CD4-positive, alpha-beta T cell treated with Interleukin-10 for 1 hour (primary cell): Measurements from ENCODE around the gene RUFY4.
"Not testable (repeated sequence)": the region's sequence is repeated elsewhere in the genome, so short reads cannot be mapped to it uniquely, and the experiment has no call there.

Source experiments
- DNase-seq: peaks from one replicate; pipeline ENCODE4 v3.0.0-alpha.2; 2020

Gene RUFY4

DNA sequence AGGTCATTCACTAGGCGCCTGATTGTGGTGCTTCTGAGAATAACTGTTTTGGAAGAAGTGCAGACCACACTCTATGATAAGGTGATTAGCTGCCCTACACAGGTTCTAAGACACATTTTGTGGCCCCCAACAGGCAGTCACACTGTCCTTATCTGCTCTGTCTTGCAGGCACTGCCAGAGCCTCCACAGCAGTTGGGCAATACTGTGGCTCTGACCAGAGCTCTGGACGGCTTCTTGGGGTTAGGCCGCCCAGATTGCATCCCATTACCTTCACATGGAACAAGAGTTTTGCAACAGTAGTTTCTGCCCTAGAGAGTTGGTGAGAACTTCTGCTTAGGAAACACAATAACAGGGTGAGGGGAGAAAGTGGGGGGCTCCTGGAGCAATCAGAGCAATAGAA, 22.7 kb downstream of the RUFY4 start:
- DNase-seq: no peak

DNA sequence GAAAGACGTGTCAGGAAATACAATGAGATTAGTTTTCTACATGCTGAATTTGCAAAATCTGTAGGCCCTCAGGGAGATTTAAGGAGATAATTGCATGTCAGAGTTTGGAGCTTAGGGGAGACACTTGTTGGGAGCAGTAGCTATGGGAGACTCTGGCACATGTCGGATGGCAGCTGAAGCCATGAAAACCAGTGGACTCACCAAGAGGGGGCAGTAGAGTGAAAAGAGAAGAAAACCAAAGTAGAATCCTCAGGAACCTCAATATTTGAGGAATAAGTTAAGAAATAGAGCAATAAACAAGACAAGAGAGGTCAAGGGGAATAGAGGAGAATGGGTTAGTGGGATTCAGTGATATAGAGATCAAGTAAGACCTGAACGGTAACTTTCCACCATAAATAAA, 24.8 kb downstream of the RUFY4 start:
- DNase-seq: no peak

DNA sequence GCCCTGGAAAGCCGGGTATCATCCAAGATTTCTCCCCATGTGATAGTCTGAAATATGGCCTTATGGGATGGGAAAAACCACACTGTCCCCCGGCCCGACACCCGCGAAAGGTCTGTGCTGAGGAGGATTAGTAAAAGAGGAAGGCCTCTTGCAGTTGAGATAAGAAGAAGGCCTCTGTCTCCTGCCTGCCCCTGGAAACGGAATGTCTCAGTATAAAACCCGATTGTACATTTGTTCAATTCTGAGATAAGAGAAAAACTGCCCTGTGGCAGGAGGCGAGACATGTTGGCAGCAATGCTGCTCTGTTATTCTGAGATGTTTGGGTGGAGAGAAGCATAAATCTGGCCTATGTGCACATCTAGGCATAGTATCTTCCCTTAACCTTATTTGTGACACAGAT, 26.8 kb downstream of the RUFY4 start:
- no peak for DNase-seq

DNA sequence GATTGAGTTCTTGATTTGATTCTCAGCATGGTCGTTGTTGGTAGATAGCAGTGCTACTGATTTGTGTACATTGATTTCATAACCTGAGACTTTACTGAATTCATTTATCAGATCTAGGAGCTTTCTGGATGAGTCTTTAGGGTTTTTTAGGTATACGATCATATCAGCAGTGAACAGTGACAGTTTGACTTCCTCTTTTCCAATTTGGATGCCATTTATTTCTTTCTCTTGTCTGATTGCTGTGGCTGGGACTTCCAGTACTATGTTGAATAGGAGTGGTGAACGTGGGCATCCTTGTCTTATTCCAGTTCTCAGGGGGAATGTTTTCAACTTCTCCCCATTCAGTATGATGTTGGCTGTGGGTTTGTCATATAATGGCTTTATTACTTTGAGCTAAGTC, 28.9 kb downstream of the RUFY4 start:
- no peak for DNase-seq

DNA sequence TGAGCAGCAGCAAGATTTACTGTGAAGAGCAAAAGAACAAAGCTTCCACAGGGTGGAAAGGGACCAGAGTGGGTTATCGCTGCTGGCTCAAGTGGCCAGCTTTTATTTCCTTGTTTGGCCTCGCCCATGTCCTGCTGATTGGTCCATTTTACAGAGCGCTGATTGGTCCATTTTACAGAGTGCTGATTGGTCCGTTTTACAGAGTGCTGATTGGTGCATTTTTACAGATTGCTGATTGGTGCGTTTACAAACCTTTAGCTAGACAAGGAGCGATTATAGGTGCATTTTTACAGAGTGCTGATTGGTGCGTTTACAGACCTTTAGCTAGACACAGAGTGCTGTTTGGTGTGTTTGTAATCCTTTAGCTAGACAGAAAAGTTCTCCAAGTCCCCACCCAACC, 39.8 kb downstream of the RUFY4 start:
- DNase-seq: not testable (repeated sequence)

DNA sequence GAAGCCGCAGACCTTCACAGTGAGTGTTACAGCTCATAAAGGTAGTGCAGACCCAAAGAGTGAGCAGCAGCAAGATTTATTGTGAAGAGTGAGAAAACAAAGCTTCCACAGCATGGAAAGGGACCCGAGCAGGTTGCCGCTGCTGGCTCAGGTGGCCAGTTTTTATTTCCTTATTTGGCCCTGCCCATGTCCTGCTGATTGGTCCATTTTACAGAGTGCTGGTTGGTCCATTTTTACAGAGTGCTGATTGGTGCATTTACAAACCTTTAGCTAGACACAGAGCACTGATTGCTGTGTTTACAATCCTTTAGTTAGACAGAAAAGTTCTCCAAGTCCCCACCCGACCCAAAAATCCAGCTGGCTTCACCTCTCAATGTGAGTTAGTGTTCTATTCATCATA, 52.7 kb downstream of the RUFY4 start:
- not testable (repeated sequence) for DNase-seq

DNA sequence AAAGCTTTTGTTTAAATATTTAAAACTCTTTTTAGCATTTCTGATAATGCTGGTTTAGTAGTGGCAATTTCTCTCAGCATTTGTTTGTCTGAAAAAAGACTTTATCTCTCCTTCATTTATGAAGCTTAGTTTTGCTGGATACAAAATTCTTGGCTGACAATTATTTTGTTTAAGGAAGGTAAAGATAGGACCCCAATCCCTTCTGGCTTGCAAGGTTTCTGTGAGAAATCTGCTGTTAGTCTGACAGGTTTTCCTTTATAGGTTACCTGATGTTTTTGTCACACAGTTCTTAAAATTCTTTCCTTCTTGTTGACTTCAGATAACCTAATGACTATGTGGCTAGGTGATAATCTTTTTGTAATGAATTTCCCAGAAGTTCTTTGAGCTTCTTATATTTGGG, 53.2 kb downstream of the RUFY4 start:
- not testable (repeated sequence) for DNase-seq

DNA sequence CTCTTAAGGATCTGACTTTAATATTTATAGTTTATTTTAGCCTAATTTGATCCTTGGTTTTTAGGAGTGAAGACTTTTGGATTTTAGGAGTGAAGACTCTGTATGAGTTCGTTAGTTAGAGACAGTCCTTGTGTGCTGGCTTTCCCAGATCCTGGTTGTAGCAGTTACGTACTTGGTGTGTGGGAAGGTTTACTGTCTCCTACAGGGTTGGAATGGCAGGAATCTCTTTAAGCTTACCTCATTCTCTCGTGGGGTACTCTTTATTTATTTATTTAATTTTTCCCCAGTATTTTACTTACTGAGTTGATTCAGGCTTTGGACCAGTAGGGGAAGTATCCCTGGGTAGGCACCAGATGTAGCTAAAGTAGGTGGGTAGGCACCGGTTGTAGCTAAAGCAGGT, 54.9 kb downstream of the RUFY4 start:
- no peak for DNase-seq

DNA sequence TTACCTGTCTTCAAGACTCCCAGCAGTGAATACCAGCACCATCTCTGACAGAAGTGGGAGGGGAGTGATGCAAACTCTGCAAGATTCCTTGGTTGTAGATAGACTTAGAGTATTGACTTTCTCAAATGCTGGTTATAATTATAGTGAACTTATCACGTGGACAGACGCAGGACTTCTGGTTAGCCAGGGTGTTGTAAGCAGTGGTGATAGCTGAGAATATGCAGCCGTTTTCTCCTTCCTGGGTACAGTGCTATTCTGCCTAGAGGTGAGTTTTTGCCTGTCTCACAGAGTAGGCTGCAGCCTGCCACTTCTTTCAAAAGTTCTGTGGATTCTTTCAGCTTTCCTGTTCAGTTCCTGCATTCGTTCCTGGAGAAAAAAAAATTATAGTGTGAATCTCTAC, 56.0 kb downstream of the RUFY4 start:
- DNase-seq: no peak

DNA sequence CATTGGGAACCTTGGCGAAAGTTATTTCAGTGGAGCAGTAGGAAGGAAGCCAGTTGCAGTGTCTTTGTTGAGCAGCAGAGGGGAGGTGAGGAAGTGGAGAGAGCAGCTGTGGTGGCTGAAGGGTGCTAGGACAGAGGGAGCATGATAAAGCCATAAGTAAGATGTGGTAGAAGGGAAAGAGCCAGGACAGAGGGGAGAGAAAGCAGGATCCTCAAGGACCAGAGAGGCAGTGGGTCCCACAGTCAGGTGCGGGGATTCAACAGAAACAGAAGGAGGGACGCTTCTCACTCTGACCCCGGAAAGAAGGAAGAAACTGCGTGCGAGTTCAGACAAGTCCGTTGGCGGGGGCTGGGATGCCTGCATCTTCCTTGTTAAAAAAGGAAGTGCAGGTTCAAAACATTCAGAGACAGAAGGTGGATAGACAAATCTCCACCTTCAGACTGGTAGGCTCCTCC, 56.6 kb downstream of the RUFY4 start, which contains the start of gene CXCR2:
CXCR2 (plus strand) TSS at position 403 of the 455 bp plus-strand sequence. CDS start 8,774 bp downstream, outside the sequence.
- no peak for DNase-seq

DNA sequence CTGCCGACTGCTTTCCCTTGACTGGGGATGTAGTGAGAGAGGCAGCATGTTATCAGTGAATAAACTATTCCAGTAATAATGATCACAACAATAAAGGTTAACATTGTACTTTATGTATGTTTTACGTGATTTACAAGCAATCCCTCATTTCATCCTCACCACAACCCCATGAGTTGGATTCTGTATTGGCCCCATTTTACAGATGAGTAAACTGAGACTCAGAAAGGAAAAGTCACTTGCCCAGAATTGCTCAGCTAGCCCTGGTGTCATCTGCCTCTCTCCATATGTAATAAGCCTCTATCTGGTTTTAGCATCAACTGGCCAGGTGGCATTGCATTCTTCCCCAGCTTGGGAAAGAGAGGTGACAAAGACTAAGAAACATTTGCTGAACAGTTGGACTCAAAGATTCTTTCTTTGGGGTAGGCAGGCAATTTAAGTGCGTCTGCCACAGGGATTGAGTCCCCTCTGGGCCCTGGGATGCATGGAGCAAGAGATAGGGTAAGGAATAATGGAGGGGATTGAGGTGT, 58.9 kb downstream of the RUFY4 start:
- no peak for DNase-seq

DNA sequence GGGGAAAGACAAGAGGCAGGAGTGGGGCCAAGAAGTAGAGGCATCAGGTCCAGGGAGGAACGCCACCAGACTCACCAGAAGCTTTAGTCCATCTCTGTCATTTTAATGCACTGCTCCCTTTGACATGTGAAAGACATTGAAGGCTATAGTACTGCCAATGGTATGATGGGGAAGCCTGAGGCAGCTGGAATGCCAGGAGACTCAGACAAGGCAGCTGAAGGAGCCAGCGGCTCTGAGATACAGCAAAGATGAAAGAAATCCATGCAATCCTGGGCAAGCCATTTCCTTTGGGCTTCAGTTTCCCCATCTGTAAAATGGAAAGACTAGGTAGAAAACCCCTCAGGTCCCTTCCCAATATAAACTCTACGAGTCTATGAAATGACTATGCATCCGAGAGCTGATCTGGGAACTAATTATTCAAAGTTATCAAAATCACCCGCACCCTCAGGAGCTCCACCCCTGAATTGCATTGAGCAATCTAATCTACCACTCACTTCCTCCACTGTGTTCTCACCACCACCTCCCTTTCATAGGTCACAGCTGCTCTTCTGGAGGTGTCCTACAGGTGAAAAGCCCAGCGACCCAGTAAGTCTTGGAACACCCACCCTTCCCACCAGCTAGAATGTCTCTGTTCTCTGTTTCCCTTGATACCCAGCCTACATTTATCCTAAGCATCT, 59.9 kb downstream of the RUFY4 start:
- no peak for DNase-seq

DNA sequence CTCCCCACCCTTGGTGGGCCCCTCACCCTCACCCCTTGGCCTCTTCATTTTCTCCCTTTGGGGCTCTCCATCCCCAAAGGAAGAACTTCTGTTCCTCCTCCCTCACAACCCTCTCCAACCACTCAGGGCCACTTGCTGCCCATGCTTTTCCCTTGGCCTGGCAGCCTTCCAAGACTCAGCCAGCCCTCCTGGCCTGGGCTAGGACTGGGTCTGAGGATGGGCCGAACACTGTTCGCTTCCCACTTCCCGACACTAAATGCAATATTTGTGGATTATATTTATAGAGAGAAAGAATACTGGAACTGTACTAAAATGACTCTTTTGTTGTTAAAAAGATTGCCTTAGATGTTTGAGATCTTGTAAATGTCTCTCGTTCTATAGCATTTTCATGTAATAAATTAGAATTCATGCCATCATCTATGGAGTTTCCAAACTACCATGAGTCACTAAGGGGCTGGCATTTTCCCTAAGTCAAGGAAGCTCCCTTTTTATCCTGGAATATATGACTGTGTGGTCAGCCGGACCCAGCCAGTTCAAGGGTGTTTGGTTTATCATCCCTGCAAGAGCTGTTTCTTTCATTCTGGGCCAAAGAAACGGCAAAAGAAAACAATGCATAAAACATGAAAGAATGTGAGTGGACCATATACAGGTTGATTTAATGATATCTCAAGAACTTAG, 60.5 kb downstream of the RUFY4 start:
- DNase-seq: no peak

DNA sequence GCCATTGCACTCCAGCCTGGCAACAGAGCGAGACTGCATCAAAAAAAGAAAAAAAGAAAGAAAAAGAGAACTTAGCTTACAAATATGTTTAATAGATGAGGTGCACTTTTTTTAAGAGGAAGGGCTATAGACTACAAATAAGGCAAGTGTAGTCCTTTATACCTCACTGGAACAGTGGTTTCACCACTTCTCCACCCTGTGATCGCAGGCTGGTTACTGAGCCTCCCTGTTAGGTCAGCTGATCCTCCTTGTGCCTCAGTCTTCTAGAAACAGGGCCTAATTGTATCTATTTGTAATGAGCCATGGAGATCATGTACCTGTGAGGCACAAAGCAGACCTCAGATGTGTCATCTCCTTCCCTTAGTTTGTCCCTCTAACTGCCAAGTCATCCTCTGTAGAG, 61.3 kb downstream of the RUFY4 start:
- DNase-seq: peak; percentile 3

DNA sequence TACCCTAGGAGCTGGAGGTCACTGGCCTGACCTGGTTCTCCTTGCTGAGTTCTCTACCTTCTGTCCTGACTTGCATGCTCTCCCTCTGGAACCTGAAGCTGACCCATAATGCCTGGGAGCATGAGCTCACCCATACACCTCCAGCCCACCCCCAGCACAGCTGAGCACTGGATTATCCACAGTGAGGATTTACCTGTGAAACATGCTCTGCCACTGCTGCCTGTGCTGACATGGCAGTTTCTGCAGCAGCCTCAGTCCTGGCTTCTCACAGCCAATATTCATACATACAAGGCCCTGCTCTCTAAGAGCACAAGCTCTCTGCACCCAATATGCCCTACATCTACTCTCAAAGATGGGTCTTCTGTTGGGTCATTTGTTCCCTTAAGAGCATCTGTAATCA, 61.8 kb downstream of the RUFY4 start:
- no peak for DNase-seq

DNA sequence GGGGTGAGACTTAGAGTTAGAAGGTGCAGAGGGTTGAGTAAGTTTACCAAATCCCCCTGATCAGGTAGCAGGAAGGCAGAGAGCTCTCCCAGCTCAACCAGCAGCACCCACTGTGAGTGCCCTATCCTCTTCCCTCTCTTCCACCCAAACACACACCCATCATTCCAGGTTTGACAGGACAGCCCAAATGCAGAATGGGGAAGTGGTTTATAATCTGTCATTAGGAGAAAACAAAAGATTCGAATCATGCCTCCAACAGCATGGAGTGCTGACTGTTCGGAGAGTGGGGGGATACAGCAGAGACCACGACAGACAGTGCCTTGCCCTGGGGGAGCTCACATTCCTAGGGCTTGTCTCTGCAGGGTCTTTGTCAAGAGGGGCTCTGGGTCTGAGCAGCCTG, 68.5 kb downstream of the RUFY4 start:
- DNase-seq: no peak

DNA sequence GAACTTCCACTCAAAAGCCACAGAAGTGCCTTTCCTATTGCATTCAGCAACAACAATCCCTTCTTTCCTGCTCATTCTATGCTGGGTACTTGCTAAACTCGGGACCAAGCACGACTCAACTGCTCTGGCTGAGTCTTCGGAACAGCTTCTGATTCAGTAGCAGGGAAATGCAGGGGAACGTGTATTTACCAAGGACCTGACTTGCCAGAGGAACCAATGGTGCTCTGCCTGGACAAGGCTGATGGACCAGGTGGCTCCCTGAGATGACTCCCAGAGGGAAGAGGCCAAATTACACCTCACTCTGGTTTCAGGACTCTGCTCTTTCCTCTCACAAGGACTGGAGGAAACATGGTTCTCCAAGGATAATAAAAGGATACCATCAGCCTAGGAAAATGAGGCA, 69.0 kb downstream of the RUFY4 start:
- DNase-seq: no peak
